Activated CD4-positive, alpha-beta T cell treated with anti-CD3 and anti-CD28 coated beads, Interleukin-2, amount 50 U/mL, for 24 hours (primary cell): Measurements from ENCODE around the gene SAE1.
A peak's percentile ranks its signal among the peaks of the same experiment; 100 is the strongest.

Source experiments
- DNase-seq, 2 donors: peaks; one replicate each; pipeline ENCODE4 v3.0.0-alpha.2; 2020; ENCODE audit warnings: low read depth in 1 of 2, low spot score in 1 of 2

SAE1 gene

GRCh38 chr19:47105874-47106273 lies 24.8 kb upstream of the SAE1 start:
- no peak for DNase-seq

DNA sequence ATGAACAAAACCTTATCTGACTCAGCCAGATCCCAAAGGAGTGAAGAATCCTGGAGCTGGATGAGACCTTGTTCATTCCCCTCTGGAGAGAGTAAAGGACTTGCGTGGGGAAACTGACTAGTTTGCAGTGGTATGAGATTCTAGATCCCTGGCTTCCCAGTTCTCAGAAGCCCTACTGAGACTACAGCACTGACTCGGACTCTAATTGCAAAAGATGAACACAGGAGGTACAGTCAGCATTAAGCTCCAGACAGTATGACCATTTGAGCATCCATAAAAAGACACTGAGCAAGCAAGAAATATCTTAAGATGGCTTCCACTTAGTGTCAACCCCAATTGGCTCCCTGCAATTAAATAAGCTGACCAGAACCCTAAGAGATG lies 23.8 kb upstream of the SAE1 start:
- DNase-seq, result no peak

DNA sequence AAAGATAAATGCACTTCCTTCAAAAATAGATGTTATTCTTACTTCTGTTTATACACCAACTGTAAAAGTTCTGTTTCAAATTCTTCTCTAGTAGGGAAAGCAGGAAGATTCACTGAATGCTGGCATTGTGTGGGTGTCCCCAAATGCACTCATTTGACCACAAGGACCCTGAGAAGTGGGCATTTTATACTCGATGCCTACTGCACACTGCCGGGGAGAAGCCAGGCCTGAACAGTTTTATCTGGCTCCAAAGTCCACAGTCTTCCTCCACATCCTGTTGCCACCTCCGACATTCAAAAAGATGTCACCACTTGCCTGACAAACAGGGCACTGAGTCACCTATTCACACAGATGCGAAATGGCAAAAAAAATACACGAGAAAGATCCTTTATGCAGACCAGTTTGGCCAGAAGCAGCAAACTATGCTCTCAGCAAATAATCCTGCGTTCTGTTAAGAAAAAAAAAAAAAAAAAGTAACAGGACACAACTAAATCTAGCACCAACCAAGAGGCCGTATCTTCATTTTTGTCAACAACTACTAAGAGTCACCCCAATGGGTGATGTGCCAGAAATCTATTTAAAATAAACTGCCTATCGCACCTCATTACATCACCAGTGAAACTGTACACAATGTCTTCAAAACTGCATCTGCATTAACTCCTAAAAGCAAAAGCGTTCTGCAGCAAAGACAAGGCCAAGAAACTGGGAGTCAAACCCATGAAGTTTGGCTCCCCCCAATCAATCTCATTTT lies 23.3 kb upstream of the SAE1 start:
- DNase-seq, result no peak

DNA sequence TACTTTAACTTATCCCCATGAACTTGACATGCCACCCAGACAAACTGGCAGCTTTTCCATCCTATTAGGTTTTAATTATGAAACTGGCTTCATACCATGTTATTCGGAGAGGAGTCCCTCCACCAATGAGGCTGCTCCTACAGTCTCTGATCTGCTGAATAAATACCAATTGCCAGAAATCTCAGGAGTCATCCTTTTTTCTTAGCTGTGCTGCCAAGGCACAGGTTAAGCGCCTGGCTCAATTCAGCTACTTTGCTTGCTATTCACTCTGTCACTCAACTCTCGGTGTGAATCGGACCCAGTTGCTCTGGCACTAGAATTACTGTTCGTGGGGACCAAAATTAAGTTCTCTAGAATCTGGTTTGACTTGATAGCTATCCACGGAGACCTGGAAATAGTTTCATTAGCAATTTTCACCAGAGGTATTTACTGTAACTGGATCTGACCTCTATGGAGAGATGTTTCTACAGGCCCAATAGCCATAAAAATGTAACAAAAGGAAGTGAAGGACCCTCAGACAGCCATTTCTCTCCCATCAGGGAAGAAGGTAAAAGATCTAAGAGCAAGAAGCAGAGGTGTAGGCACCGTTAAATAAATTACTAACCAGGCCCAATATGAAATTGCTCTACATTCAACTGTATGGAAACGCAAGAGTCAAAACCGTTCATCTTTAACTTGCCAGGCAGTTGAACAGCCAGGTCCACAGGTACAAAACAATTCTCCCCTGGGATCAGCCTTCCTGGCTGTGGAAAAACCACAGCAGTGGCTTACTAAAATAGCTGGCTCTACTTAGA lies 22.5 kb upstream of the SAE1 start:
- DNase-seq, result no peak

DNA sequence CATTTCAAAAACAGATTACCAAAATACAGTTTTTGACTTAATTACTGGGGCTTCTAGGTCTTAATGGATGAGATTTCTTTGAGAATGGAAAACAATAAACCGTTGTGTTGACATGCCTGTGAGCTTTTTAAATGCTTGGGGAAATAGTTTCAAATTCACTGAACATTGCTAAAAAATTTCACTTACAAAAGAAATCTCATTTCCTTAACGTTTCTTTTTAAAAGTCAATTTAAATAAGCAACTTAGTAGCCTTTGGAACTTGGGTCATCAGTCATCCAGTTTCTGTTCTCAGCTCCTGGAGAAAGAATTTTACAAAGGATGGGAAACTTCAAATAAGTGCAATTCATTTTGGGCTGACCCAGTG lies 21.5 kb upstream of the SAE1 start:
- no peak for DNase-seq

DNA sequence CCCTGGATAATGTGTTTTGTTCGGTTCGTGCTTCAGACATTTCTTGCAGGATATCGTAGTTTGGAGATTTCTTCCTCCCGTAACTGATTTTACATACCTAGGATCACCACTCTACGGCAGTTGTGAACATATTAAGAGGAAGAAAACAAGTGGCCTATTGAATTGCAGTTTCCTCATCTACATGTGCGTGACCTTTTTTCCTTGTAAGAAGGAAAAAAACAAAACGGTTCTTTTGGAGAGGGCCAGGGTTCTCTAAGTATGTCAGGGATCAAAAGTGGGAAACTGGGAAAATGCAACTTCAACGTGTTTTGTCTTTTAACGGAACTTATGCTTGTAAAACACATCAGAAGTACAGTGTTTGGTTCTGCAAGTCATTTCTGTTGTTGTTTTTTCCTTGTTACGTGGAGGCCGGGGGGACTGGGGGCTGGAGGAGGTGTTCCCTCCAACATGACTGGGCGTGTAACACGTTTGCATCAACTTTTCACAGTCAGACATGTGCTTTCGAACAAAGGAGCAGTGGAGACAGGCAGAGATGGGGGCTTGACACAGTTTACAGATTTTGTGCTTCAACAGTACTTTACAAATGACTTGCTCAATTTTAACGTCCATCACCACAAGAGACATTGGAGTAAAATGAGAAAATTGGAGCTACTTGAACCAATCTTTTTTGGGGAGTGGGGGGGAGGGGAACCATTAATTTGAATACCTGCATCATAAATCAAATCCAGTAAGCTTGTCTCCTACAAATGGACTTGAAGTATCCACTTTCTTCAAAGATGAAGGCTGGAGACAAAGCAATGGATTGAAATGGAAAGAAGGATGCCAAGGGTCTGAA lies 20.9 kb upstream of the SAE1 start:
- DNase-seq, result peak; percentile 40 to 62

DNA sequence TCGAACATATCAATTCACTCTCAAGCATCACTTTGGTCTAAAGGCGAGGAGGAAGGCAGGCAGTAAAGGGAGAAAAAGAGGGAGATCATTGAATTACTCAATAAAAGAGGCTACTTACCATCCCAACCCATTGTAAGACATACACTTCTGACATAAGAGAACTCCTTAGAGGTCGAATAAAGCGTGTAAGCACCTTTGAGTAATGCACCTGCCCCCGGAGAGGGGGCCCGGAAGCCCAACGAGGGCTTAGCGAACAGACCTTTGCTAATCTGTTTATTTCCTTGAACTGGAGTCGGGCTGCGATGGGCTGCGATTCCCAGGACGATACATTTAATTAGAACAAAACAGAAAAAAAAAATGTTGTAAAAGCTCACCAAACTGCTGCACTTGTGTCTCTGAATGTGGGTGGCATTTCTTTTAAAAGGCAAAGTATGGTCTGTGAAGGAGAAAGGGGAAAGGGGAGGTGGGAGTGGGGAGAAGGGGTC lies 20.1 kb upstream of the SAE1 start:
- no peak for DNase-seq

GRCh38 chr19:47111006-47111621 lies 19.5 kb upstream of the SAE1 start:
- DNase-seq, result peak in 1 of 2 donors; percentile 37

DNA sequence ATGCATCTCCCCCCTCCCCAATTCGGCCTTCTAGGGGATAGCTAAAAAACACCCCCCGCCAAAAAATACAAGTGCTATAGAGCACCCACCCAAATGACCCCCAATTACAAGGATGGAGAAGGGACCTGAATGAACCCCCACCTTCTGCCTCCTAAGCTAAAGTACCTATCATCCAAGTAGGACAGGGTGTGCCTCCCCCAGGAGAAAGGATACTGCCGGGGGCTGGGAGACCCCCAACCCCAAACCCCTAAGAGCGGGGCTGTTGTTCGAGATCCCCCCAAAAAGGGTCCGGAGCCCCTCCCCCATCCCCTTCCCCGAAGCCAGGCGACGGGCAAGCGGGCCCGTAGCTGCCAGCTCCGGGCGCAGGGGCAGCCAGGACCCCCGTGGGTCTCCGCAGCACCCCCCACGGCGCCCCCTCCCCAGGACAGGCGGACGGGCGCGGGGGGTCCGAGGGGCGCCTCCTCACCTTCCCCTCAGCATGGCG lies 18.9 kb upstream of the SAE1 start:
- no peak for DNase-seq

- DNase-seq, result peak; percentile 67 to 81
Observed at GRCh38 chr19:47112166-47112996, 18.3 kb upstream of the SAE1 start.

- peak; percentile 95 to 98 for DNase-seq
Observed at GRCh38 chr19:47112997-47113849, 17.4 kb upstream of the SAE1 start, which contains the start of gene ZC3H4. Gene ZC3H4, minus strand, starts transcription at chr19:47113776. Its CDS starts 1,192 bp downstream, at chr19:47112584.

GRCh38 chr19:47113850-47114651 lies 16.6 kb upstream of the SAE1 start:
- no peak for DNase-seq

DNA sequence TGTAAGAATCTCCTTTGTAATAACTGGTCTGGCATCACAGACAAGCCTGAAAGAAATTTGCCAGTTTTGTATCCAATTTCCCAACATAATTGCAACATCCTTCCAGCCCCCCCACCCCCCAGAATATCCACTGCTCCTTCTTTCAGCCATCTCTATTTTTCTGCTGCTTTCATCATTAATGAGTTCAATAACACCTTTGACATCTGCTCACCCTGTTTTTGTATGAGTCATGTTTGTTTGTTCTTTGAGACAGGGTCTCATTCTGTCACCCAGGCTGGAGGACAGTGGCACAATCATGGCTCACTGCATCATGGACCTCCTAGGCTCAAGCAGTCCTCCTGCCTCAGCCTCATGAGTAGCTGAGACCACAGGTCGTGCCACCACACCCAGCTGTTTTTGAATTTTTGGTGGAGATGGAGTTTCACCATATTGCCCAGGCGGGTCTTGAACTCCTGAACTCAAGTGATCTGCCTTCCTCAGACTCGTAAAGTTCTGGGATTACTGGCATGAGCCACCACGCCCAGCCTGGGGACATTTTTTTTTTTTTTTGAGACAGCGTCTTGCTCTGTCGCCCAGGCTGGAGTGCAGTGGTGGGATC lies 10.1 kb upstream of the SAE1 start:
- DNase-seq, result no peak

DNA sequence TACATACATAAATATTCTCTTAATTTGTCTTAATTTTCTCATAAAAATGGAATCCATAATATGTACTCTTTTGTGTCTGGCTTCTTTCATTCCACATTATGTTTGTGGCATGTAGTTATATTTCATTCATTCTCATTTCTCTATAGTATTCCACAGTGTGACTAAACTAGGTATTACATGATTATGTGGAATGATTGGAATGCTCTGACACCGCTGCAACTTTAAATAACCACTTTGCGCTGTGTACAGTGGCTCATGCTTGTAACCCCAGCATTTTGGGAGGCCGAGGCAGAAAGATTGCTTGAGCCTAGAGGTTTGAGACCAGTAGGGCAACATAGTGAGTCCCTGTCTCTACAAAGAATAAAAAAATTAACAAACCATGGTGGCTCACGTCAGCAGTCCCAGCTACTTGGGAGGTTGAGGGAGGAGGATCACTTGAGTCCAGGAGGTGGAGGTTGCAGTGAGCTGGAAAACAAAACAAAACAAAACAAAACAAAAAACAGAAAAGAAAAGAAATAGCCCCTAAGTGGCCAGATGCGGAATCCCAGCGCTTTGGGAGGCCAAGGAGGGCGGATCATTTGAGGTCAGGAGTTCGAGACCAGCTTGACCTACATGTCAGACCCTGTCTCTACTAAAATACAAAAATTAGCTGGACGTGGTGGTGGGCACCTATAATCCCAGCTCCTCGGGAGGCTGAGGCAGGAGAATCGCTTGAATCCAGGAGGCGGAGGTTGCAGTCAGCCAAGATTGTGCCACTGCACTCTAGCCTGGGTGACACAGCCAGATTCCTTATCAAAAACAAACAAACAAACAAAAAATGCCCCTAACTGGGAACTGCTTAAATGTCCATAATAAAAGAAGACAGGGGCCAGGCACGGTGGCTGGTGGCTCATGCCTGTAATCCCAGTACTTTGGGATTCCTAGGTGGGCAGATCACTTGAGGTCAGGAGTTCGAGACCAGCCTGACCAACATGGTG lies 8.0 kb upstream of the SAE1 start:
- no peak for DNase-seq

DNA sequence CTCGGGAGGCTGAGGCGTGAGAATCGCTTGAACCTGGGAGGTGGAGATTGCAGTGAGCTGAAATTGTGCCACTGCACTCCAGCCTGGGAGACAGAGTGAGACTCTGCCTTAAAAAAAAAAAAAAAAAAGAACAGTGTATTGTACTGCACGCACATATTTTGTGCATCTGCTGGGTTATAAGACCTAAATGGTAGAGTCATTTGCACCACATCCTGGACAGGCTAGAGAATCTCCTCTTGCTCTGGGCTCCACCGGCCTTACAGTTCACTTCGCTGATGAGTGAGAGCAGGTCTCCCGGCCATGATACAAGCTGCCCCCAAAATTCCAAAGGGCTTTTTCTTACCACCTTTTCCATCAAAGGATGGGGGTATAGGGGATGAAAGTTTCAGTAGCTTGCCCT lies 7.2 kb upstream of the SAE1 start:
- DNase-seq, result no peak

- DNase-seq, result peak in 1 of 2 donors; percentile 27
Observed at GRCh38 chr19:47124937-47125668, 5.5 kb upstream of the SAE1 start.
